KMS-11 (cell line): ENCODE results near the gene HSH2D.

ENCODE experiments used
- H2AFZ ChIP-seq: fragments of 200-600 bp; sonication (generic); 2 replicates; pipeline ENCODE4 v1.6.1; 2016; ENCODE audit warnings: antibody characterized with exemption, mixed run types, low read depth
- H3K27ac ChIP-seq: fragments of 200-600 bp; sonication (generic); 2 replicates; pipeline ENCODE4 v1.6.1; 2016; ENCODE audit warnings: mild to moderate bottlenecking, mixed run types
- H3K27me3 ChIP-seq: fragments of 200-600 bp; sonication (generic); 2 replicates; pipeline ENCODE4 v1.6.1; 2017; ENCODE audit warnings: mild to moderate bottlenecking, low read depth, mixed run types, moderate library complexity; ENCODE audit not compliant: insufficient read depth
- H3K36me3 ChIP-seq: fragments of 200-600 bp; sonication (generic); 2 replicates; pipeline ENCODE4 v1.6.1; 2017; ENCODE audit warnings: mild to moderate bottlenecking, mixed run types; ENCODE audit not compliant: insufficient read depth
- H3K4me1 ChIP-seq: fragments of 200-600 bp; sonication (generic); 2 replicates; pipeline ENCODE4 v1.6.1; 2016; ENCODE audit warnings: mild to moderate bottlenecking, low read depth, mixed run types; ENCODE audit not compliant: poor library complexity, severe bottlenecking
- H3K4me2 ChIP-seq: fragments of 200-600 bp; sonication (generic); 2 replicates; pipeline ENCODE4 v1.7.0; 2016; ENCODE audit warnings: mild to moderate bottlenecking, mixed run types
- H3K4me3 ChIP-seq: fragments of 200-600 bp; sonication (generic); IDR thresholded peaks from 2 replicates; pipeline ENCODE4 v1.6.1; 2017; ENCODE audit warnings: low read depth, low read length, mixed read lengths; ENCODE audit not compliant: insufficient read depth
- H3K79me2 ChIP-seq: fragments of 200-600 bp; sonication (generic); 2 replicates; pipeline ENCODE4 v1.6.1; 2016; ENCODE audit warnings: low read depth, mixed run types; ENCODE audit not compliant: insufficient read depth
- H3K9ac ChIP-seq: fragments of 200-600 bp; sonication (generic); 2 replicates; pipeline ENCODE4 v1.6.1; 2016; ENCODE audit warnings: mild to moderate bottlenecking, mixed run types
- H4K20me1 ChIP-seq: fragments of 200-600 bp; sonication (generic); 2 replicates; pipeline ENCODE4 v1.6.1; 2016; ENCODE audit warnings: mild to moderate bottlenecking, mixed run types; ENCODE audit not compliant: insufficient read depth
- TF ChIP-seq, protein P1 (sequence below): fragments of 200-600 bp; sonication (generic); conservative IDR thresholded peaks from 2 replicates; pipeline ENCODE4 v1.6.1; 2017; ENCODE audit warnings: low read depth, mild to moderate bottlenecking, antibody characterized with exemption, low read length, moderate library complexity, mixed read lengths

HSH2D gene

DNA sequence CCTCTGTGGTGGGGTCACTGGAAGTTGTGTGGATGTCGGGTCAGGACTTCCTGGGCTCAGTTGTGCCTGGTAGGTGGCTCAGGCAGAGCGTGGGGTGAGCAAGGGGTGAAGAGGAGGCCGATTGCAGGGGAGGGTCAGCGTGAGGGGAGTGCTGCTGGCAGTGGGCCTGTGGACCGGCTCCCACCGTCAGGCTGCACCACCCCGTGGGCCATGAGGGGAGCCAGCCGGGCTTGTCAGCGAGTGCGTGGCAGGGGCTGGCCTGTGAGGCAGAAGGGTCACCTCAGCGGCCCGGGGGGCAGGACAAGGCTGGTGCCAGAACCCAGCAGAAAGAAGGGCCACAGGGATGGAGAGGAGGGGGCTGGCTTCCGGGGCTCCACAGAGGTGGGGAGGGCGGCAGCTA lies 18.5 kb upstream of the HSH2D start:
- TF ChIP-seq, protein P1, sequence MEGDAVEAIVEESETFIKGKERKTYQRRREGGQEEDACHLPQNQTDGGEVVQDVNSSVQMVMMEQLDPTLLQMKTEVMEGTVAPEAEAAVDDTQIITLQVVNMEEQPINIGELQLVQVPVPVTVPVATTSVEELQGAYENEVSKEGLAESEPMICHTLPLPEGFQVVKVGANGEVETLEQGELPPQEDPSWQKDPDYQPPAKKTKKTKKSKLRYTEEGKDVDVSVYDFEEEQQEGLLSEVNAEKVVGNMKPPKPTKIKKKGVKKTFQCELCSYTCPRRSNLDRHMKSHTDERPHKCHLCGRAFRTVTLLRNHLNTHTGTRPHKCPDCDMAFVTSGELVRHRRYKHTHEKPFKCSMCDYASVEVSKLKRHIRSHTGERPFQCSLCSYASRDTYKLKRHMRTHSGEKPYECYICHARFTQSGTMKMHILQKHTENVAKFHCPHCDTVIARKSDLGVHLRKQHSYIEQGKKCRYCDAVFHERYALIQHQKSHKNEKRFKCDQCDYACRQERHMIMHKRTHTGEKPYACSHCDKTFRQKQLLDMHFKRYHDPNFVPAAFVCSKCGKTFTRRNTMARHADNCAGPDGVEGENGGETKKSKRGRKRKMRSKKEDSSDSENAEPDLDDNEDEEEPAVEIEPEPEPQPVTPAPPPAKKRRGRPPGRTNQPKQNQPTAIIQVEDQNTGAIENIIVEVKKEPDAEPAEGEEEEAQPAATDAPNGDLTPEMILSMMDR = no peak
- no peaks in the 10 kb centered on the region for H4K20me1 ChIP-seq
- H3K9ac ChIP-seq = no peak overlapping the region
- peaks cover 4% of the 10 kb centered on the region; the same call in 1 of the 2 replicates for H3K36me3 ChIP-seq
- peaks cover 6% of the 10 kb centered on the region; the same call in 1 of the 2 replicates for H3K79me2 ChIP-seq
- H3K4me2 ChIP-seq = no peak overlapping the region
- H3K4me3 ChIP-seq = no peak overlapping the region
- no peak overlapping the region for H2AFZ ChIP-seq
- peaks cover 11% of the 10 kb centered on the region for H3K4me1 ChIP-seq
- no peaks in the 10 kb centered on the region for H3K27me3 ChIP-seq
- no peak overlapping the region for H3K27ac ChIP-seq

DNA sequence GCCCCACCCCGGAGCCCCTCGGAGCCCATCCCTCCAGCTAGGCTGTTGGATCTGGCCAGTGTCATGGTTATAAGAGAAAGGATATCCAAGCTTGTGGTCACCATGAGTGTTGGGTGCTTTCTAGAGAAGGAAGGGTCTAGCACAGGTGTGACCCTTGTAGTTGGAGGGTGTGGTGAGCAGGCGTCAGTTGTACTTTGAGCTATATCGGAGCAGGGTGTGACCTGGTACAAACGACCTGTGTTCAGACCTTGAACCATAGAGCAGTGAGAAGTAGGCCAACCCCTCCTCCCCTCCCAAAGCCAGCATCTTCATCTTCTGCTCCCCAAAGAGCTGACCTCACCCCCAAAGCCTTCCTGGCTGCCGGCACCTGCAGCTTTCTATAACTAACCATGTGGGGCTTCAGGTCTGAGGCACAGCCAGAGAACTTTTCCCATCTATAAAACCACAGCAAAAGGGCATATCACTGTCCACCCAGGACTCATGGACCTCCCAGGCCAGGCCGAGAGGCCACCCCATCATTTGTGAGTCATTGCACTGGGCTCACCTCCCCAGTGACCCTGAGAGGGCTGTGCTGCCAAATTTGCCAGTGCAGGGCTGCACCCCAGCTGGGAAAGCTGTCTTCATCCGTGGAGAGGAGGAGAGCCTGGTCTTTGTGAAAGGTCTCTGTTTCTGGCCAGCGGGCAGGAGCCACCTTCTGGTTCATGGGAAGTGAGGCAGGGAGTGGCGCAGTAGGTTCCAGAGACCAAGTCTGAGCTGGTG lies 17.6 kb upstream of the HSH2D start:
- H3K79me2 ChIP-seq = no peaks in the 10 kb centered on the region
- H3K27me3 ChIP-seq = no peaks in the 10 kb centered on the region
- TF ChIP-seq, protein P1 = no peak
- no peak overlapping the region for H3K27ac ChIP-seq
- peaks cover 1% of the 10 kb centered on the region for H3K4me1 ChIP-seq
- H3K4me2 ChIP-seq = no peak overlapping the region
- no peak overlapping the region for H3K9ac ChIP-seq
- H4K20me1 ChIP-seq = no peaks in the 10 kb centered on the region
- no peak overlapping the region for H3K4me3 ChIP-seq
- peaks cover under 1% of the 10 kb centered on the region; the same call in 1 of the 2 replicates for H3K36me3 ChIP-seq
- no peak overlapping the region for H2AFZ ChIP-seq

DNA sequence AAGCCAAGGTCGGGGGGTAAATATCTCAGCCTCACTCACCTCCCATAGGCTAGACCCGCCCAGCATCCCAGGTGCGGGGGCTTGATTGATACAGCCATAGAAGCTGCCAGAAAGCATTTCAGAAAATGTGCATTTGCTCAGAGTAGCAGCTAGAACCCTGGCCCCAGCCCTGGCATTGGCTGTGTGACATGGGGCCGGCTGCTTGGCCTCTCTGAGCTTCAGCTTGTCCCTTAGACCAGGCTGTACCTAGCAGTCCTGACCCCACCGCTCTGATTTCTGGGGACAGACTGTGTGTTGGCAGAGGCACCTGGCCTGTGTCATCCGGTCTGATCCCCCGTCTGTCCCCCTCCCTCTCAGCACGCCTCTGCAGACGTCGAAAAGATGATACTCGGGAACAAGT lies 16.4 kb upstream of the HSH2D start:
- H3K4me3 ChIP-seq = no peak overlapping the region
- no peaks in the 10 kb centered on the region for H3K27me3 ChIP-seq
- no peaks in the 10 kb centered on the region for H3K79me2 ChIP-seq
- H3K27ac ChIP-seq = no peak overlapping the region
- no peaks in the 10 kb centered on the region for H4K20me1 ChIP-seq
- TF ChIP-seq, protein P1 = no peak
- no peaks in the 10 kb centered on the region; the same call in 1 of the 2 replicates for H3K36me3 ChIP-seq
- H3K4me2 ChIP-seq = no peak overlapping the region
- no peaks in the 10 kb centered on the region for H3K4me1 ChIP-seq
- H3K9ac ChIP-seq = no peak overlapping the region
- H2AFZ ChIP-seq = no peak overlapping the region

DNA sequence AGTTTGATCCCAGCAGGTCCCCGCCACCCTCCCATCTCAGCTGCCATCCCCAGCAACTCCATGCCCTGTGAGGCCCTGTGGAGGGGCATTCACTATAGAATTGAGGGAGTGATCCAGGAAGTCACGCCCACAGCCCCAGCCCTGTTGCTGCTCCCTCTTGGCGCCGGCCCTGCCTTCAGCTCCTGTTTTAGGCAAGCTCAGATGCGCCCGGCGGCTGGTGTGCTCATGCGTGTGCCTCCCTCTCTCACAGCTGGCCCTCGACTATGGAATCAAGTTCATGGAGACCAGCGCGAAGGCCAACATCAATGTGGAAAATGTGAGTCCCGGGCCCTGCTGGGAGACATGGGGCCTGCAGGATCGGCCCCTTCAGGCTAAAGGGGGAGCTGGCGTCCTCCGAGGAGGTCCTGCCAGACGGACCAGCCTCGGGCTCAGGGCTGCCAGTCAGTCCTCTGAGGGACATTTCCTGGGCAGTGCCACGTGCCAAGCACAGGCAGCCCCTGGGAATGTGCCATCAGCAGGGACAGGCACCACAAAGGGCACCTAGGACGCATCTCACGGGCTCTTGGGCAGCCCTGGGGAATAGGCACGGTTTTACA lies 15.6 kb upstream of the HSH2D start:
- H3K27ac ChIP-seq = no peak overlapping the region
- TF ChIP-seq, protein P1 = no peak
- H3K79me2 ChIP-seq = no peaks in the 10 kb centered on the region
- no peaks in the 10 kb centered on the region for H4K20me1 ChIP-seq
- H3K27me3 ChIP-seq = no peaks in the 10 kb centered on the region
- no peak overlapping the region for H3K4me3 ChIP-seq
- no peak overlapping the region for H3K4me2 ChIP-seq
- H3K9ac ChIP-seq = no peak overlapping the region
- H2AFZ ChIP-seq = no peak overlapping the region
- peaks cover 1% of the 10 kb centered on the region; the same call in 1 of the 2 replicates for H3K36me3 ChIP-seq
- H3K4me1 ChIP-seq = no peaks in the 10 kb centered on the region
